A549 treated with RU486 at 1 μM for 4 hours (cell line): ENCODE measurements around the gene CELSR1. TPM values are rescaled to one million over a fixed set of nuclear protein-coding genes. Genes with fewer than 3 reads are reported as not detected.

Source experiments
- total RNA-seq: library from RNA; stranded (reverse); fragments of 200-300 nt; extraction: Qiagen RNA extraction; gene quantifications from 5 replicates; pipeline ENCODE4 v1.2.3, GENCODE V29; 2022; ENCODE audit warnings: low read depth

Gene CELSR1, protein sequence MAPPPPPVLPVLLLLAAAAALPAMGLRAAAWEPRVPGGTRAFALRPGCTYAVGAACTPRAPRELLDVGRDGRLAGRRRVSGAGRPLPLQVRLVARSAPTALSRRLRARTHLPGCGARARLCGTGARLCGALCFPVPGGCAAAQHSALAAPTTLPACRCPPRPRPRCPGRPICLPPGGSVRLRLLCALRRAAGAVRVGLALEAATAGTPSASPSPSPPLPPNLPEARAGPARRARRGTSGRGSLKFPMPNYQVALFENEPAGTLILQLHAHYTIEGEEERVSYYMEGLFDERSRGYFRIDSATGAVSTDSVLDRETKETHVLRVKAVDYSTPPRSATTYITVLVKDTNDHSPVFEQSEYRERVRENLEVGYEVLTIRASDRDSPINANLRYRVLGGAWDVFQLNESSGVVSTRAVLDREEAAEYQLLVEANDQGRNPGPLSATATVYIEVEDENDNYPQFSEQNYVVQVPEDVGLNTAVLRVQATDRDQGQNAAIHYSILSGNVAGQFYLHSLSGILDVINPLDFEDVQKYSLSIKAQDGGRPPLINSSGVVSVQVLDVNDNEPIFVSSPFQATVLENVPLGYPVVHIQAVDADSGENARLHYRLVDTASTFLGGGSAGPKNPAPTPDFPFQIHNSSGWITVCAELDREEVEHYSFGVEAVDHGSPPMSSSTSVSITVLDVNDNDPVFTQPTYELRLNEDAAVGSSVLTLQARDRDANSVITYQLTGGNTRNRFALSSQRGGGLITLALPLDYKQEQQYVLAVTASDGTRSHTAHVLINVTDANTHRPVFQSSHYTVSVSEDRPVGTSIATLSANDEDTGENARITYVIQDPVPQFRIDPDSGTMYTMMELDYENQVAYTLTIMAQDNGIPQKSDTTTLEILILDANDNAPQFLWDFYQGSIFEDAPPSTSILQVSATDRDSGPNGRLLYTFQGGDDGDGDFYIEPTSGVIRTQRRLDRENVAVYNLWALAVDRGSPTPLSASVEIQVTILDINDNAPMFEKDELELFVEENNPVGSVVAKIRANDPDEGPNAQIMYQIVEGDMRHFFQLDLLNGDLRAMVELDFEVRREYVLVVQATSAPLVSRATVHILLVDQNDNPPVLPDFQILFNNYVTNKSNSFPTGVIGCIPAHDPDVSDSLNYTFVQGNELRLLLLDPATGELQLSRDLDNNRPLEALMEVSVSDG (N-terminal part only)
- 19.9 to 27.8 TPM (median 26.0 TPM) in 5 replicates for total RNA-seq

DNA sequence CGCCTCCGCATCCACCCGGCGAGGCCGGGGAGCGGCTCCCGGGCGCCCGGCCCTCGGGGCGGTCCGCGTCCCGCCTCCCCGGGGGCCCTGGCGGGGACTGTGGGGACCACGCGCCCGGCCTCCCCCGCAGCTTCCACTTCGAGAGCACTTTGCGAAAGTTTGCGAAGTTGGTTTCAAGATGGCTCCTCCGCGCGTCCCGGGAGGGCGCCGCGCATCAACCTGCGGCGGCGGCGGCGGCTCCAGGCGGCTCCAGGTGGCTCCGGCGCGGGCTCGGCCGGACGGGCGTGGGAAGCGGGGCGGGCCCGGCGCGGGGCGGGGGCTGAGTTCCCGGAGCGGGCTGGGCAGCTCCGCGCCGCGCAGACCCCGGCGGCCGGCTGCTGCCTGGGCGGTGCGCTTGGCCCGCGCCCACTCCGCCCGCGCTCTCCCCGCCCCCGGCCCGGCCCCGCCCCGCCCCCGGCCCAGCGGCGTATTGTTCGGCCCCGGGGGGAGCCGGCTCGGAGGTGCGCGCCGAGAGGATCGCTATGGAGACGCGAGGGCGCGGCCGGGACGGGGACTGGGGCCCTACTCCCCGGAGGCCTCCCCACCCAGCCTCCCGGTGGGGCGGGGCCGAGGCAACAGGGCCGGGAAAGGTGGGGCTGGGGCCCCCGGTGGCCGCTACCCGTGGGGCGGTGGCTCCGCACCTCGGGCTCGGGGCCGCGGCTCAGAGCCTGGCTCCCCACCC, at the start of gene CELSR1:
TSS of gene CELSR1 (minus strand) at position 396 of the 721 bp plus-strand sequence. CDS start 450 bp downstream, outside the sequence.

DNA sequence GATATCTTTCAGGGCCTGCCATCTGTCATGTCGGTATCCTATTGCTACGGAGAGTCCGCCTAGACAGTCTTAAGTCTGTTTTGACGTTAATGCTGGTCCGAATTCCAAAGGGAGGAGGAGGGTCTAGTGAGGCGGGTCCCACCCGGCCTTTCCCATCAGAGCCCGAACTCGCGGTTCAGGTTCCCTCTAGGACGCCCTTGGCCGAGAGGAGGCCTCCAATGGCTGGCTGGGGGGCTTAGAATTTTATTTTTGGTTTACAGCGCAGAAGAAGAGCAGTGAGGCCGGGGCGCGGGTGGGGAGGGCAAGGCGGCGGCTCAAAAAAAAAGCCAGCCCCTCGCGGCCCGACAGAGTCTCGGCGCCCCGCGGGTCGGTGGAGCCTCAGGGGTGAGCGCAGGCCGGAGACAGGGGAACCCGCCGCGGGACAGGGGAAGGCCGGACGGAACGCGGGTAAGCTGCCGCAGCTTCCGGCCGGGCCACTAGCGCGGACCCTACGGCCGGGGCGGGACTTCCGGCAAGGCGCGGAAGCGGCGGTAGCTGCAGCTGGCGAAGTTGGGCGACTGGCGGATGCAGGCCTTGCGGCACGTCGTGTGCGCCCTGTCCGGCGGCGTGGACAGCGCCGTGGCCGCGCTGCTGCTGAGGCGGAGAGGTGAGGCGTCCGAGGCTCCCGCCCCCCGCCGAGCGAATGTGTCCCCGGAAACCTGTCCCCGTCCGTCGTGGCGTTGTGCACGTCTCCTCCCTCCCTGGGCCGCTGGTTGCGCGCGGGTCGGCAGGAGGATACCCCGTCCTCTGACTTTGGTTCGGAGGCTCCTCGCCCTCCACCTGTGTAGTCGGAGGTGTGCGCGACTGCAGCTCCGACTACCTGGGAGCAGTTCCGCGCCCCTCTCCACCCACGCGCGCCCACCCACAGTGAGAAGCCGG, 202.0 kb downstream of the CELSR1 start, which contains the start of gene TRMU:
TSS of gene TRMU (plus strand) at position 514 of the 918 bp plus-strand sequence. CDS start at position 565, 51 bp downstream.

Other genes starting within 250 kb of the CELSR1 start
- gene GTSE1, start 240.8 kb downstream of the CELSR1 start, total RNA-seq, result 27.2 to 35.2 TPM (median 30.8 TPM) in 5 replicates
- 36.4 to 43.0 TPM (median 38.8 TPM) in 5 replicates for gene TRMU, start 201.9 kb downstream of the CELSR1 start, total RNA-seq
- gene GRAMD4, start 82.8 kb upstream of the CELSR1 start, total RNA-seq, result 9.2 to 16.6 TPM (median 12.9 TPM) in 5 replicates
- gene CERK, start 200.6 kb upstream of the CELSR1 start, total RNA-seq, result 19.9 to 23.8 TPM (median 21.9 TPM) in 5 replicates
- gene TBC1D22A, start 225.0 kb upstream of the CELSR1 start, total RNA-seq, result 9.3 to 10.3 TPM (median 9.9 TPM) in 5 replicates